HEK293 (cell line): ENCODE measurements around the gene CSK.

Experiments
- CTCF ChIA-PET: fragments of 350-600 bp; formaldehyde crosslinking; extraction: SDS; loops from one replicate; lab custom pipeline; 2021; ENCODE audit warnings: antibody characterized with exemption; lab: Yijun Ruan, JAX
- POLR2A ChIA-PET: fragments of 300-600 bp; formaldehyde crosslinking; extraction: SDS; loops from one replicate; lab custom pipeline; 2020; ENCODE audit warnings: antibody characterized with exemption, inconsistent platforms; lab: Yijun Ruan, JAX
- H3K27ac ChIP-seq: fragments of 200-500 bp; sonication (Bioruptor generic); 2 replicates; pipeline ENCODE4 v1.5.1; 2014; ENCODE audit warnings: low read depth, low read length, control low read depth, inconsistent platforms; ENCODE audit errors: extremely low read depth
- H3K36me3 ChIP-seq, 2 experiments: fragments of 200-500 bp in 1 of 2; sonication (Bioruptor generic) in 1 of 2; 1 replicate in 1 of 2; 2 replicates in 1 of 2; pipeline ENCODE4 v1.5.1; 2014 to 2017; ENCODE audit warnings: inconsistent platforms in 2 of 2, low read length in 2 of 2; ENCODE audit not compliant: control insufficient read depth in 2 of 2, insufficient read depth in 1 of 2
- H3K4me1 ChIP-seq: fragments of 200-500 bp; sonication (Bioruptor generic); 2 replicates; pipeline ENCODE4 v1.5.1; 2014; ENCODE audit warnings: mild to moderate bottlenecking, low read length, inconsistent platforms; ENCODE audit not compliant: control insufficient read depth, insufficient read depth
- H3K4me3 ChIP-seq: 2 replicates; pipeline ENCODE4 v1.5.1; 2011; ENCODE audit warnings: low read depth, mild to moderate bottlenecking, control low read depth, low read length, moderate library complexity
- H3K9me3 ChIP-seq: fragments of 200-500 bp; sonication (Bioruptor generic); 2 replicates; pipeline ENCODE4 v1.5.1; 2014; ENCODE audit warnings: low read depth, low read length, inconsistent platforms; ENCODE audit not compliant: control insufficient read depth, insufficient read depth
- ATF2 ChIP-seq: fragments of 450-650 bp; formaldehyde crosslinking; IDR thresholded peaks from 2 replicates; pipeline ENCODE4 v1.5.1; 2016; ENCODE audit warnings: missing biosample characterization, missing genetic modification characterization, low read depth
- GLI4 ChIP-seq: fragments of 450-650 bp; formaldehyde crosslinking; IDR thresholded peaks from 2 replicates; pipeline ENCODE4 v1.5.1; 2016; ENCODE audit warnings: missing biosample characterization, missing genetic modification characterization
- GLIS2 ChIP-seq: fragments of 450-650 bp; formaldehyde crosslinking; IDR thresholded peaks from 2 replicates; pipeline ENCODE4 v1.5.1; 2016; ENCODE audit warnings: missing biosample characterization, missing genetic modification characterization
- KLF7 ChIP-seq: fragments of 450-650 bp; formaldehyde crosslinking; IDR thresholded peaks from 2 replicates; pipeline ENCODE4 v1.5.1; 2016; ENCODE audit warnings: missing biosample characterization, missing genetic modification characterization, borderline replicate concordance
- KLF9 ChIP-seq: fragments of 450-650 bp; formaldehyde crosslinking; IDR thresholded peaks from 2 replicates; pipeline ENCODE4 v1.5.1; 2016; ENCODE audit warnings: missing biosample characterization, missing genetic modification characterization, low read depth
- PRDM1 ChIP-seq: fragments of 450-650 bp; formaldehyde crosslinking; IDR thresholded peaks from 2 replicates; pipeline ENCODE4; 2016; ENCODE audit warnings: missing biosample characterization, missing genetic modification characterization
- PRDM2 ChIP-seq: fragments of 450-650 bp; formaldehyde crosslinking; IDR thresholded peaks from 2 replicates; pipeline ENCODE4 v1.5.1; 2016; ENCODE audit warnings: missing biosample characterization, missing genetic modification characterization, borderline replicate concordance
- RBAK ChIP-seq: fragments of 450-650 bp; formaldehyde crosslinking; IDR thresholded peaks from 2 replicates; pipeline ENCODE4 v1.5.1; 2016; ENCODE audit warnings: missing biosample characterization, missing genetic modification characterization
- REPIN1 ChIP-seq: fragments of 450-650 bp; formaldehyde crosslinking; IDR thresholded peaks from 2 replicates; pipeline ENCODE4 v1.5.1; 2017; ENCODE audit warnings: missing biosample characterization, missing genetic modification characterization, low read depth
- TCF7L2 ChIP-seq: IDR thresholded peaks from 2 replicates; pipeline ENCODE4 v1.6.1; 2011; ENCODE audit warnings: low read depth, mild to moderate bottlenecking, inconsistent platforms, low read length, moderate library complexity, borderline replicate concordance
- WT1 ChIP-seq: fragments of 450-650 bp; formaldehyde crosslinking; IDR thresholded peaks from 2 replicates; pipeline ENCODE4 v1.5.1; 2016; ENCODE audit warnings: missing biosample characterization, missing genetic modification characterization
- ZBTB17 ChIP-seq: fragments of 450-650 bp; formaldehyde crosslinking; IDR thresholded peaks from 2 replicates; pipeline ENCODE4 v1.5.1; 2016; ENCODE audit warnings: missing biosample characterization, missing genetic modification characterization
- ZFP41 ChIP-seq: fragments of 450-650 bp; formaldehyde crosslinking; IDR thresholded peaks from 2 replicates; pipeline ENCODE4 v1.5.1; 2016; ENCODE audit warnings: missing biosample characterization, missing genetic modification characterization, borderline replicate concordance
- ZIC2 ChIP-seq: fragments of 450-650 bp; formaldehyde crosslinking; IDR thresholded peaks from 2 replicates; pipeline ENCODE4 v1.5.1; 2016; ENCODE audit warnings: missing biosample characterization, missing genetic modification characterization
- ZNF138 ChIP-seq: fragments of 450-650 bp; formaldehyde crosslinking; IDR thresholded peaks from 2 replicates; pipeline ENCODE4 v1.5.1; 2016; ENCODE audit warnings: missing biosample characterization, missing genetic modification characterization, borderline replicate concordance
- ZNF184 ChIP-seq: fragments of 450-650 bp; IDR thresholded peaks from 2 replicates; pipeline ENCODE4 v1.5.1; 2018; ENCODE audit warnings: missing biosample characterization, mild to moderate bottlenecking, missing genetic modification characterization
- ZNF202 ChIP-seq: fragments of 450-650 bp; formaldehyde crosslinking; IDR thresholded peaks from 2 replicates; pipeline ENCODE4 v1.5.1; 2016; ENCODE audit warnings: missing biosample characterization, missing genetic modification characterization, borderline replicate concordance
- ZNF510 ChIP-seq: fragments of 450-650 bp; formaldehyde crosslinking; IDR thresholded peaks from 2 replicates; pipeline ENCODE4 v1.5.1; 2018; ENCODE audit warnings: mild to moderate bottlenecking, missing genetic modification characterization, missing biosample characterization; ENCODE audit not compliant: insufficient replicate concordance
- ZNF513 ChIP-seq: fragments of 450-650 bp; IDR thresholded peaks from 2 replicates; pipeline ENCODE4 v1.5.1; 2018; ENCODE audit warnings: missing biosample characterization, missing genetic modification characterization
- ZNF530 ChIP-seq: fragments of 450-650 bp; formaldehyde crosslinking; IDR thresholded peaks from 2 replicates; pipeline ENCODE4 v1.5.1; 2016; ENCODE audit warnings: low read depth, missing biosample characterization, missing genetic modification characterization
- ZNF585B ChIP-seq: fragments of 450-650 bp; formaldehyde crosslinking; IDR thresholded peaks from 2 replicates; pipeline ENCODE4 v1.5.1; 2016; ENCODE audit warnings: missing biosample characterization, missing genetic modification characterization
- ZNF596 ChIP-seq: fragments of 450-650 bp; IDR thresholded peaks from 2 replicates; pipeline ENCODE4 v1.5.0; 2018; ENCODE audit warnings: missing biosample characterization, mild to moderate bottlenecking, missing genetic modification characterization, moderate library complexity
- ZNF621 ChIP-seq: fragments of 450-650 bp; formaldehyde crosslinking; IDR thresholded peaks from 2 replicates; pipeline ENCODE4 v1.5.1; 2017; ENCODE audit warnings: missing biosample characterization, missing genetic modification characterization
- ZNF704 ChIP-seq: fragments of 450-650 bp; formaldehyde crosslinking; IDR thresholded peaks from 2 replicates; pipeline ENCODE4 v1.5.1; 2016; ENCODE audit warnings: missing biosample characterization, missing genetic modification characterization

Gene CSK

GRCh38 chr15:74792227-74793016, 10.5 kb downstream of the CSK start (continued):
- TF ChIP-seq PRDM2 (no peak), ZFP41 (no peak), ZNF585B (tag by site-specific recombination) (no peak), REPIN1 (tag by site-specific recombination) (no peak), RBAK (no peak), ZNF202 (tag by site-specific recombination) (no peak), ZNF596 (tag by site-specific recombination) (no peak), ZNF510 (tag by site-specific recombination) (no peak), KLF9 (no peak), GLI4 (tag by site-specific recombination) (no peak), ZNF530 (tag by site-specific recombination) (no peak), ZNF704 (tag by site-specific recombination) (no peak), ATF2 (tag by site-specific recombination) (0 out of 2 replicates have a peak, but pooled peaks have one; percentile 25), ZNF621 (tag by site-specific recombination) (no peak)

- peaks cover 8 to 22% of the 10 kb centered on the region in 2 experiments; a peak in 2 of 3 replicates for H3K36me3 ChIP-seq
- H3K9me3 ChIP-seq: no peaks in the 10 kb centered on the region
- CTCF ChIA-PET: interaction anchor here (0.6 to 25.7 kb wide), 5 partner anchors 9 to 235 kb away, joined by 3 to 649 read pairs (median 3); partner anchors contain the start of gene CSK
- H3K4me3 ChIP-seq: no peak overlapping the region
- H3K4me1 ChIP-seq: peaks cover 43% of the 10 kb centered on the region
- H3K27ac ChIP-seq: no peak overlapping the region
- POLR2A ChIA-PET: interaction anchor here (0.6 to 1.4 kb wide), 5 partner anchors 11 to 145 kb away, joined by 3 to 5 read pairs (median 4); partner anchors contain the start of gene COX5A
- no peak for TF ChIP-seq ZNF184
- peak; percentile 73 for TF ChIP-seq GLIS2 (tag by site-specific recombination)
- TF ChIP-seq ZBTB17: peak; percentile 56
- TF ChIP-seq WT1 (tag by site-specific recombination): peak; percentile 83
- 0 out of 2 replicates have a peak, but pooled peaks have one; percentile 7 for TF ChIP-seq ZIC2 (tag by site-specific recombination)
- TF ChIP-seq ZNF513 (tag by site-specific recombination): no peak
- TF ChIP-seq PRDM1 (tag by site-specific recombination): no peak
- no peak for TF ChIP-seq ZNF704 (tag by site-specific recombination)
- TF ChIP-seq KLF7 (tag by site-specific recombination): no peak
- TF ChIP-seq ZNF138 (tag by site-specific recombination): no peak
- no peak for TF ChIP-seq TCF7L2
Observed at GRCh38 chr15:74793135-74794028, 11.5 kb downstream of the CSK start.
